Glutamatergic neuron (in vitro differentiated cells): Measurements from ENCODE around the gene CCNY. TPM values are rescaled to one million over a fixed set of nuclear protein-coding genes. Genes with fewer than 3 reads are reported as not detected.

ENCODE experiments used
- DNase-seq: peaks from one replicate; pipeline ENCODE4 v3.0.0; 2022
- H3K27ac Mint-ChIP-seq: one replicate; pipeline ENCODE4 v1.8.0; 2020; ENCODE audit warnings: mild to moderate bottlenecking, mixed read lengths, inconsistent platforms; ENCODE audit not compliant: unreplicated experiment
- H3K27me3 Mint-ChIP-seq: one replicate; pipeline ENCODE4 v1.8.0; 2020; ENCODE audit warnings: mild to moderate bottlenecking, moderate library complexity, mixed read lengths, inconsistent platforms; ENCODE audit not compliant: unreplicated experiment
- H3K36me3 Mint-ChIP-seq: one replicate; pipeline ENCODE4 v1.8.0; 2020; ENCODE audit warnings: mild to moderate bottlenecking, mixed read lengths, inconsistent platforms; ENCODE audit not compliant: unreplicated experiment
- H3K4me1 Mint-ChIP-seq: one replicate; pipeline ENCODE4 v1.8.0; 2020; ENCODE audit warnings: mild to moderate bottlenecking, low read depth, mixed read lengths, inconsistent platforms; ENCODE audit not compliant: unreplicated experiment
- H3K4me3 Mint-ChIP-seq: one replicate; pipeline ENCODE4 v1.8.0; 2020; ENCODE audit warnings: mild to moderate bottlenecking, mixed read lengths, inconsistent platforms; ENCODE audit not compliant: unreplicated experiment
- H3K9me3 Mint-ChIP-seq: one replicate; pipeline ENCODE4 v1.8.0; 2020; ENCODE audit warnings: mild to moderate bottlenecking, moderate library complexity, mixed read lengths, inconsistent platforms; ENCODE audit not compliant: unreplicated experiment
- total RNA-seq: library from RNA; stranded (reverse); fragmentation: NEBNext Ultra II Directional; extraction: Animal tissue kit (Norgen Biotek cat#: 25700); gene quantifications from one replicate; pipeline ENCODE4 v1.2.1, GENCODE V29; 2021; ENCODE audit not compliant: unreplicated experiment
- TF ChIP-seq, protein P1 (sequence below): fragments of 200-600 bp; sonication (generic); IDR thresholded peaks from one replicate; pipeline ENCODE4 v1.5.0; 2021; ENCODE audit not compliant: partially characterized antibody, unreplicated experiment

Gene CCNY
- total RNA-seq, 1 donor from 2014 or later = 219 TPM

DNA sequence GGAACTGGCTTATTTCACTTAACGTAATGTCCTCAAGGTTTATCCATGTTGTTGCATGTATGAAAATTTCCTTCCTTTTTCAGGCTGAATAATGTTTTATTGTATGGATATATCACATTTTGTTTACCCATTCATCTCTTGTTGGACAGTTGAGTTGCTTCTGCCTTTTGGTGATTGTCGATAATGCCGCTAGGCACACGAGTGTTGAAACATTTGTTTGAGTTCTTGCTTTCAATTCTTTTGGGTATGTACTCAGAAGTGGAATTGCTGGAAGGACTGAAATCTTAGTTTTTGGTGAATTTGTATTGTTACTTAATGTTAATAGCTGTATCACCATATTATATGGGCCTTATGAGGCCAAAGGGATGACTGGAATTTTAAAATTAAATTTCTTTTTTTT is 23.6 kb downstream of the CCNY start:
- Mint-ChIP-seq H3K36me3 (peaks cover 4% of the 10 kb centered on the region), H3K9me3 (peaks cover 6% of the 10 kb centered on the region), H3K4me1 (peaks cover 49% of the 10 kb centered on the region), H3K27ac (peak overlapping the region; percentile 6), H3K4me3 (no peak overlapping the region), H3K27me3 (peaks cover 4% of the 10 kb centered on the region)
- DNase-seq = no peak
- TF ChIP-seq, protein P1, sequence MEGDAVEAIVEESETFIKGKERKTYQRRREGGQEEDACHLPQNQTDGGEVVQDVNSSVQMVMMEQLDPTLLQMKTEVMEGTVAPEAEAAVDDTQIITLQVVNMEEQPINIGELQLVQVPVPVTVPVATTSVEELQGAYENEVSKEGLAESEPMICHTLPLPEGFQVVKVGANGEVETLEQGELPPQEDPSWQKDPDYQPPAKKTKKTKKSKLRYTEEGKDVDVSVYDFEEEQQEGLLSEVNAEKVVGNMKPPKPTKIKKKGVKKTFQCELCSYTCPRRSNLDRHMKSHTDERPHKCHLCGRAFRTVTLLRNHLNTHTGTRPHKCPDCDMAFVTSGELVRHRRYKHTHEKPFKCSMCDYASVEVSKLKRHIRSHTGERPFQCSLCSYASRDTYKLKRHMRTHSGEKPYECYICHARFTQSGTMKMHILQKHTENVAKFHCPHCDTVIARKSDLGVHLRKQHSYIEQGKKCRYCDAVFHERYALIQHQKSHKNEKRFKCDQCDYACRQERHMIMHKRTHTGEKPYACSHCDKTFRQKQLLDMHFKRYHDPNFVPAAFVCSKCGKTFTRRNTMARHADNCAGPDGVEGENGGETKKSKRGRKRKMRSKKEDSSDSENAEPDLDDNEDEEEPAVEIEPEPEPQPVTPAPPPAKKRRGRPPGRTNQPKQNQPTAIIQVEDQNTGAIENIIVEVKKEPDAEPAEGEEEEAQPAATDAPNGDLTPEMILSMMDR = no peak

DNA sequence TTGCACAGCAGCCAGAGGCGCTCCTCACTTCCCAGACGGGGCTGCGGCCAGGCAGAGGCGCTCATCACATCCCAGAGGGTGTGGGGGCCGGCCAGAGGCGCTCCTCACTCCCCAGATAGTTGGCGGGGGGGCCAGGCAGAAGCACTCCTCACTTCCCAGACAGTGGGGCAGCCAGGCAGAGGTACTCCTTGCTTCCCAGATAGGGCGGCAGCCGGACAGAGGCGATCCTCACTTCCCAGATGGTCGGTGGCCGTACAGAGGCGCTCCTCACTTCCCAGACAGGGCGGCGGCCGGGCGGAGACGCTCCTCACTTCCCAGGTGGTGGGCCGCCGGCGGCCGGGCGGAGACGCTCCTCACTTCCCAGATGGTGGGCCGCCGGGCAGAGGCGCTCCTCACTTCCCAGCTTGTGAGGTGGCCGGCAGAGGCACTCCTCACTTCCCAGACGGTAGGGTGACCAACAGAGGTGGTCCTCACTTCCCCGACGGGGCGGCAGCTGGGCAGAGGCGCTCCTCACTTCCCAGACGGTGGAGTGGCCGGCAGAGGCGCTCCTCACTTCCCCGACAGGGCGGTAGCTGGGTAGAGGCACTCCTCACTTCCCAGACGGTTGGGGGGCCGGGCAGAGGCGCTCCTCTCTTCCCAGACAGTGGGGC is 26.5 kb downstream of the CCNY start:
- H3K27me3 Mint-ChIP-seq = peaks cover 2% of the 10 kb centered on the region
- H3K4me1 Mint-ChIP-seq = peaks cover 49% of the 10 kb centered on the region
- H3K27ac Mint-ChIP-seq = no peak overlapping the region
- H3K9me3 Mint-ChIP-seq = peaks cover 3% of the 10 kb centered on the region
- no peak overlapping the region for H3K4me3 Mint-ChIP-seq
- TF ChIP-seq, protein P1 = no peak
- DNase-seq = no peak
- H3K36me3 Mint-ChIP-seq = peaks cover 4% of the 10 kb centered on the region

DNA sequence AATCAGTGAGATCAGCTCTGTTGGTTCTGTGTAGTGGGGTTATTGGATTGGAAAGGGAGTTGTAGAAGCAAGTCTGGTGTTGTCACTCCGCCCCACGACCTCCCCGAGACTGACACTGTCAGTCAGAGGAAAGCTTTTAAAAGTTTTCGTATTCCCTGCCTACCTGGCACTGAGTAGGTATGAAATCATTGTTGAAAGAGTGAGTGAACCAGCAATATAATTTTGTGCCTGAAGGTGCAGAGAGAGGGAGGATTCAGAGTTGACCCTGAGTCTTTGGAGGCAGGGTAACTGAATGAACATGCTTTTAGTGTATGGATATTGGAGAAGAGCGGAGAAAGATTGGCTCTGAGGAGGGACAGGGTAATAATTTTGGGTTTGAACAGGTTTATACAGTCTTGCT is 27.3 kb downstream of the CCNY start:
- peaks cover 4% of the 10 kb centered on the region for H3K36me3 Mint-ChIP-seq
- no peak for DNase-seq
- peak overlapping the region; percentile 16 for H3K27ac Mint-ChIP-seq
- H3K9me3 Mint-ChIP-seq = peaks cover 3% of the 10 kb centered on the region
- H3K4me1 Mint-ChIP-seq = peaks cover 46% of the 10 kb centered on the region
- no peak overlapping the region for H3K4me3 Mint-ChIP-seq
- H3K27me3 Mint-ChIP-seq = peaks cover 2% of the 10 kb centered on the region
- TF ChIP-seq, protein P1 = no peak

DNA sequence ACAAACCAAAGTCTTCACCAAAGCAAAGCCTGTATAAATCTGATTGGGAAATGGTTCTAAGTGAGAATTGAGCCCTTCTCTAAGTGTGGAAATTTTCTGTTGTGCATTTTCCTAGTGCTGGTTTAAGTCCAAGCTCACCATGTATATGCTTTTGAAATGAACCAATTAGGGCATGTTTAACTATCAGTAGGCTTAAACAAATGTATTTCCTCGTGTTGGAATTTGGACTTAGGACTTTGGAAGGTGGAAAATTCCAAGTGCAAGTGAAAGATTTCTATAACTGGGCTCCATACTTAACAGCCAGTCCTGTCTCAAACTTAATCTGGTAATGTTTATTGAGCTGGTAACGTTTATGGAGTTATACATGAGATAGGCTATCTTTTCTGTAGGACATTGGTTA is 28.5 kb downstream of the CCNY start:
- no peak for DNase-seq
- TF ChIP-seq, protein P1 = no peak
- H3K4me1 Mint-ChIP-seq = peaks cover 45% of the 10 kb centered on the region
- H3K4me3 Mint-ChIP-seq = no peak overlapping the region
- H3K36me3 Mint-ChIP-seq = peaks cover 4% of the 10 kb centered on the region
- H3K9me3 Mint-ChIP-seq = peaks cover 4% of the 10 kb centered on the region
- no peak overlapping the region for H3K27ac Mint-ChIP-seq
- peaks cover 2% of the 10 kb centered on the region for H3K27me3 Mint-ChIP-seq

DNA sequence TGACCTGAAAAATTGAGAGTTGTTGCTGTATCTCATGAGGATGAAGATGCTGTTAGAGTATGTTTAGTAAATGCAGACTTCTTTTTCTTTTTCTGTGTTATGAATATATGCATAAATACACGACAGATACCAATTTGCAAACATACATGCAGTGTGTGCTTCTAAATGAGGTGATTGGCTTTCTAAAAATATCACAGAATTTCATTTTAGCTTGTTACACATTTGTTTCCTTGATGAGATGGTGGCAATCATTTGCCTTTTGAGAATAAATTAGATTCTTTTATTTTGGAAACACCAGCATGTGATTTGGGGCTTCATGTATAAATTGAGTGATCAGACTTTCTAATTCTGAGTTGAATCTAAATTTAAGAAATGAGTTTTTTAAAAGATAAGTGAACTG is 29.7 kb downstream of the CCNY start:
- peaks cover 4% of the 10 kb centered on the region for H3K36me3 Mint-ChIP-seq
- peaks cover 46% of the 10 kb centered on the region for H3K4me1 Mint-ChIP-seq
- H3K27ac Mint-ChIP-seq = no peak overlapping the region
- peaks cover 5% of the 10 kb centered on the region for H3K9me3 Mint-ChIP-seq
- H3K4me3 Mint-ChIP-seq = no peak overlapping the region
- DNase-seq = no peak
- TF ChIP-seq, protein P1 = no peak
- H3K27me3 Mint-ChIP-seq = peaks cover 2% of the 10 kb centered on the region
